Stomach (tissue), 9 donors: ENCODE measurements around the gene PRKCZ. TPM values are rescaled to one million over a fixed set of nuclear protein-coding genes. Genes with fewer than 3 reads are reported as not detected.
A peak's percentile ranks its signal among the peaks of the same experiment; 100 is the strongest.

Source experiments
- DNase-seq, 2 donors: peaks; one replicate each; pipeline versions ENCODE4 v3.0.0 to v3.0.0-alpha.2; 2013 to 2019
- H3K27ac ChIP-seq, 5 donors: fragments of 200-600 bp in 4 of 5; sonication (generic) in 4 of 5; one replicate each; pipeline ENCODE4 v1.5.1; 2013 to 2019; ENCODE audit warnings: mild to moderate bottlenecking in 1 of 5, moderate library complexity in 1 of 5
- H3K27me3 ChIP-seq, 3 donors: fragments of 200-600 bp; sonication (generic); one replicate each; pipeline ENCODE4 v1.5.1; 2017 to 2019; ENCODE audit warnings: mixed run types in 1 of 3
- H3K36me3 ChIP-seq, 4 donors: fragments of 200-600 bp; sonication (generic); 1 replicate in 3 of 4; 2 replicates in 1 of 4; pipeline ENCODE4 v1.5.1; 2016 to 2019
- H3K4me1 ChIP-seq, 4 donors: fragments of 200-600 bp; sonication (generic); one replicate each; pipeline ENCODE4 v1.5.1; 2016 to 2019
- H3K4me3 ChIP-seq, 4 donors: fragments of 200-600 bp; sonication (generic) in 3 of 4; one replicate each; pipeline ENCODE4 v1.5.1; 2016 to 2019; ENCODE audit warnings: mild to moderate bottlenecking in 1 of 4
- H3K9me3 ChIP-seq, 4 donors: fragments of 200-600 bp; sonication (generic); one replicate each; pipeline ENCODE4 v1.5.1; 2016 to 2019
- CTCF ChIP-seq, 7 experiments: fragments of 450-650 bp in 4 of 7; fragments of 200-600 bp in 3 of 7; sonication (generic) in 3 of 7; IDR thresholded peaks; one replicate each; pipeline ENCODE4 v1.5.1; 2016 to 2019; ENCODE audit warnings: antibody characterized with exemption in 7 of 7, control low read depth in 2 of 7, mild to moderate bottlenecking in 1 of 7
- EP300 ChIP-seq: sonication (generic); formaldehyde crosslinking; IDR thresholded peaks from one replicate; pipeline ENCODE4 v1.6.1; 2017; ENCODE audit warnings: antibody characterized with exemption
- POLR2A ChIP-seq, 4 donors: fragments of 450-650 bp; IDR thresholded peaks; one replicate each; pipeline ENCODE4 v1.6.1; 2016; ENCODE audit warnings: antibody characterized with exemption in 4 of 4, control low read depth in 2 of 4, mild to moderate bottlenecking in 1 of 4, moderate library complexity in 1 of 4
- POLR2AphosphoS5 ChIP-seq, 3 donors: sonication (generic); formaldehyde crosslinking; IDR thresholded peaks; one replicate each; pipeline ENCODE4 v1.6.1; 2016; ENCODE audit warnings: antibody characterized with exemption in 3 of 3
- WGBS, 5 donors: extraction: QIAGEN DNeasy Blood & Tissue Kit in 3 of 5; methylation state at CpG; one replicate each; pipeline versions ENCODE4 v1.1.5 to v1.1.7; 2013 to 2018; 5-methylcytosine and 5-hydroxymethylcytosine counted together
- intact Hi-C: fragments of 100-400 bp; cut with DNase I; formaldehyde crosslinking; loops from one replicate; pipeline ENCODE4 v1.15.1; 2023; ENCODE audit warnings: low total_unique reads
- polyA plus RNA-seq, 3 donors: library from polyadenylated mRNA; stranded (reverse); fragments of 200-250 nt; gene quantifications; one replicate each; pipeline ENCODE4 v1.2.3, GENCODE V29; 2013
- total RNA-seq, 5 donors: library from RNA; depleted of rRNA; stranded (reverse); fragments of >200 nt; gene quantifications; one replicate each; pipeline versions ENCODE4 v1.1.0 to v1.2.3, GENCODE V29; 2014 to 2016
- donor health status: healthy with polysubstance abuse.
- donor health status: Bipolar disorder and iron deficiency.
- donor health status: healthy.

PRKCZ gene
- total and polyA plus RNA-seq, 8 donors: 11.1 to 55.8 (median 25.5) TPM

- H3K27ac ChIP-seq: peak overlapping the region in 1 of 5 donors; percentile 75
- intact Hi-C loops: no loop called here
Observed at GRCh38 chr1:2173546-2174347, 123.5 kb downstream of the PRKCZ start.

GRCh38 chr1:2174348-2175054 is 124.3 kb downstream of the PRKCZ start:
- peaks cover 0 to 44% (median 32%) of the 10 kb centered on the region in 4 donors for H3K36me3 ChIP-seq
- peak; percentile 48 to 89 for DNase-seq
- WGBS, 5 donors: 31 to 37% (median 35%) methylated on average over 21 to 31 of the region's 31 CpGs
- intact Hi-C loops: no loop called here
- TF ChIP-seq EP300: no peak
- TF ChIP-seq CTCF (IDR thresholded peaks at IDR 0.05): peak in 5 of 7 experiments; percentile 64 to 85 (median 79)
- no peak for TF ChIP-seq POLR2A (IDR thresholded peaks at IDR 0.05)
- peak in 1 of 3 donors; percentile 31 for TF ChIP-seq POLR2AphosphoS5 (IDR thresholded peaks at IDR 0.05)
- peak overlapping the region in 1 of 5 donors; percentile 75 for H3K27ac ChIP-seq
- no peaks in the 10 kb centered on the region for H3K9me3 ChIP-seq
- H3K27me3 ChIP-seq: no peaks in the 10 kb centered on the region
- peaks cover 0 to 13% (median 10%) of the 10 kb centered on the region in 4 donors for H3K4me1 ChIP-seq
- peak overlapping the region; percentile 32 to 39 (median 36) for H3K4me3 ChIP-seq

More at GRCh38 chr1:2173546-2174347, 123.5 kb downstream of the PRKCZ start:
- peak overlapping the region in 1 of 4 donors; percentile 32 for H3K4me3 ChIP-seq
- H3K9me3 ChIP-seq: no peaks in the 10 kb centered on the region
- no peak for DNase-seq
- peaks cover 0 to 39% (median 30%) of the 10 kb centered on the region in 4 donors for H3K36me3 ChIP-seq
- H3K27me3 ChIP-seq: no peaks in the 10 kb centered on the region
- 77 to 88% (median 81%) methylated on average over 27 to 37 of the region's 37 CpGs for WGBS, 5 donors
- peaks cover 0 to 13% (median 10%) of the 10 kb centered on the region in 4 donors for H3K4me1 ChIP-seq
- TF ChIP-seq CTCF (IDR thresholded peaks at IDR 0.05) (no peak), POLR2A (IDR thresholded peaks at IDR 0.05) (no peak), POLR2AphosphoS5 (IDR thresholded peaks at IDR 0.05) (no peak), EP300 (no peak)

GRCh38 chr1:2175055-2175414 is 124.8 kb downstream of the PRKCZ start:
- WGBS, 5 donors: 68 to 93% (median 82%) methylated on average over 9 of the region's 9 CpGs
- no peak for DNase-seq
- Histone ChIP-seq H3K27ac (peak overlapping the region in 1 of 5 donors; percentile 75), H3K4me1 (peaks cover 0 to 13% (median 10%) of the 10 kb centered on the region in 4 donors), H3K27me3 (no peaks in the 10 kb centered on the region), H3K9me3 (no peaks in the 10 kb centered on the region), H3K36me3 (peaks cover 0 to 47% (median 34%) of the 10 kb centered on the region in 4 donors), H3K4me3 (peak overlapping the region; percentile 32 to 39 (median 36))
- TF ChIP-seq CTCF (IDR thresholded peaks at IDR 0.05) (no peak), EP300 (no peak), POLR2A (IDR thresholded peaks at IDR 0.05) (no peak), POLR2AphosphoS5 (IDR thresholded peaks at IDR 0.05) (no peak)
- intact Hi-C loops: no loop called here

- TF ChIP-seq EP300: no peak
- Histone ChIP-seq H3K27me3 (no peaks in the 10 kb centered on the region), H3K4me3 (no peak overlapping the region), H3K9me3 (no peaks in the 10 kb centered on the region), H3K27ac (no peak overlapping the region), H3K36me3 (peaks cover 0 to 53% (median 43%) of the 10 kb centered on the region in 4 donors), H3K4me1 (peaks cover 0 to 13% (median 10%) of the 10 kb centered on the region in 4 donors)
- intact Hi-C loops: no loop called here
- WGBS, 5 donors: 89 to 92% (median 92%) methylated on average over 31 to 42 of the region's 42 CpGs
- DNase-seq: no peak
Observed at GRCh38 chr1:2175681-2176454, 125.7 kb downstream of the PRKCZ start.
